Gastrocnemius medialis (tissue), 4 donors: ENCODE measurements around the gene NACA2. TPM values are rescaled to one million over a fixed set of nuclear protein-coding genes. Genes with fewer than 3 reads are reported as not detected.
"Not testable (repeated sequence)": the region's sequence is repeated elsewhere in the genome, so short reads cannot be mapped to it uniquely, and the experiment has no call there.

ENCODE experiments used
- ATAC-seq, 2 donors: fragments of 150-250 bp; one replicate each; pipeline ENCODE4 v1.9.1; 2016
- DNase-seq, 2 donors: peaks; one replicate each; pipeline ENCODE4 v3.0.0-alpha.2; 2019
- H3K27ac ChIP-seq, 4 donors: fragments of 200-600 bp; sonication (generic); 1 replicate in 1 of 4; 2 replicates in 3 of 4; pipeline ENCODE4 v1.5.1; 2016 to 2018; ENCODE audit warnings: mild to moderate bottlenecking in 2 of 4, moderate library complexity in 1 of 4
- H3K27me3 ChIP-seq, 3 donors: fragments of 200-600 bp; sonication (generic) in 2 of 3; 1 replicate in 1 of 3; 2 replicates in 2 of 3; pipeline versions ENCODE4 v1.5.1 to v1.6.0; 2016 to 2019; ENCODE audit warnings: mild to moderate bottlenecking in 1 of 3, moderate library complexity in 1 of 3
- H3K36me3 ChIP-seq, 2 donors: fragments of 200-600 bp; sonication (generic) in 1 of 2; one replicate each; pipeline ENCODE4 v1.5.1; 2017 to 2018
- H3K4me1 ChIP-seq, 2 donors: fragments of 200-600 bp; sonication (generic) in 1 of 2; one replicate each; pipeline ENCODE4 v1.5.1; 2016 to 2017; ENCODE audit warnings: mild to moderate bottlenecking in 2 of 2
- H3K4me3 ChIP-seq, 4 donors: fragments of 200-600 bp; sonication (generic) in 3 of 4; 1 replicate in 1 of 4; 2 replicates in 3 of 4; pipeline ENCODE4 v1.5.1; 2016 to 2019; ENCODE audit warnings: mild to moderate bottlenecking in 2 of 4
- H3K9me3 ChIP-seq, 3 donors: fragments of 200-600 bp; sonication (generic) in 2 of 3; 1 replicate in 1 of 3; 2 replicates in 2 of 3; pipeline ENCODE4 v1.5.1; 2016 to 2019
- POLR2A ChIP-seq, 2 donors: fragments of 450-650 bp; IDR thresholded peaks; one replicate each; pipeline ENCODE4 v1.6.1; 2017; ENCODE audit warnings: antibody characterized with exemption in 2 of 2, mild to moderate bottlenecking in 2 of 2, moderate library complexity in 2 of 2
- in situ Hi-C, 4 donors: fragments of 200-750 bp; cut with MboI; loops; one replicate each; pipeline versions ENCODE4 v1.15.0 to v1.8.0; 2017; ENCODE audit warnings: low sequenced_read_pairs in 4 of 4
- intact Hi-C: fragments of 100-400 bp; cut with DNase I; formaldehyde crosslinking; loops from one replicate; pipeline ENCODE4 v1.15.1; 2023; ENCODE audit warnings: low total_unique reads
- total RNA-seq, 4 donors: library from RNA; depleted of rRNA; stranded (reverse); fragments of >200 nt; gene quantifications; one replicate each; pipeline versions ENCODE4 v1.1.0 to v1.2.3, GENCODE V29; 2016
- TF ChIP-seq, protein P1 (sequence below), 5 experiments: fragments of 450-650 bp in 3 of 5; fragments of 200-600 bp in 2 of 5; sonication (generic) in 2 of 5; IDR thresholded peaks in 4 of 5; conservative IDR thresholded peaks in 1 of 5; 1 replicate in 4 of 5; 2 replicates in 1 of 5; pipeline ENCODE4 v1.5.1; 2016 to 2019; ENCODE audit warnings: antibody characterized with exemption in 5 of 5, mild to moderate bottlenecking in 3 of 5, moderate library complexity in 3 of 5

Gene NACA2
- total RNA-seq, 4 donors from 2014 or later, result not detected

DNA sequence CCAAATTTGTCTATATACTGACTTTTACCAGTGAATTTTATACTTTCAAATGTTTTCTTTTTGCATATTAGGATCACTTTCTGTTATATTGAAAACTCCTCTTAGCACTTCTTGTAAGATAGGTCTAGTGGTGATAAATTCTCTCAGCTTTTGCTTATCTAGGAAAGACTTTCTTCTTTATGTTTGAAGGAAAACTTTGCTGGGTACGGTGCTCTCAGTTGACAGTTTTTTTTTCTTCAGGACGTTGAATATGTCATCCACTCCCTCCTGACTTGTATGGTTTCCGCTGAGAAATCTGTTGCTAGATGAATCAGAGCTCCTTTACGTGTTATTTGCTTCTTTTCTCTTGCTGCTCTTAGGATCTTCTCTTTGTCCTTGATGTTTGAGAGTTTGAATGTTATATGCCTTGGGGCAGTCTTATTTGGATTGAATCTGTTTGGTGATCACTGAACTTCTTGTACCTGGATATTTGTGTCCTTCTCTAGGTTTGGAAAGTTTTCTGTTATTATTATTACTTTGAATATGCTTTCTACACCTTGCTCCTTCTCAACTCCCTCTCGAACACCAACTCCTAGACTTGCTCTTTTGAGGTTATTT, 44.0 kb upstream of the NACA2 start:
- in situ Hi-C loops, result loop anchor here in 1 of 4 donors (10.0 kb wide), 1 partner anchor 210 kb away; no protein-coding TSS in a partner anchor

DNA sequence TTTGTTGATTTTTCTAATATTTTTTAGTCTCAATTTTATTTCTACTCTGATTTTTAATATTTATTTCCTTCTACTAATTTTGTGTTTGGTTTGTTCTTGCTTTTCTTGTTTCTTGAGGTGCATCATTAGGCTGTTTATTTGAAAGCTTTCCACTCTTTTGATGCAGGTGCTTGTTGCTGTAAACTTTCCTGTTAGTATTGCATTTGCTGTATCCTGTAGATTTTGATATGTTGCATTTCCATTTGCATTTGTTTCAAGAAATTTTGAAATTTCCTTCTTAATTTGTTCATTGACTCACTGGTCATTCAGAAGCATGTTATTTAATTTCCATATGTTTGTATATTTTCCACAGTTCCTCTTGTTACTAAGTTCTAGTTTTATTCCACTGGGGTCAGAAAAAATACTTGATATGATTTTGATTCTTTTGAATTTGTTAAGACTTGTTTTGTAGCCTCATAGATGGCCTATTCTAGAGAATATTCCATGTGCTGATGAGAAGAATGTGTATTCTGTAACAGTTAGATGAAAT, 43.1 kb upstream of the NACA2 start:
- H3K27me3 ChIP-seq, result no peaks in the 10 kb centered on the region
- in situ Hi-C loops (loop anchor here in 1 of 4 donors (10.0 kb wide), 1 partner anchor 211 kb away; no protein-coding TSS in a partner anchor), intact Hi-C loops (no loop called here)
- DNase-seq (no peak), ATAC-seq (no peak)
- no peak overlapping the region for H3K27ac ChIP-seq
- H3K9me3 ChIP-seq, result peaks cover 0 to 5% (median 0%) of the 10 kb centered on the region in 3 donors
- H3K4me1 ChIP-seq, result no peaks in the 10 kb centered on the region
- TF ChIP-seq, protein P1, sequence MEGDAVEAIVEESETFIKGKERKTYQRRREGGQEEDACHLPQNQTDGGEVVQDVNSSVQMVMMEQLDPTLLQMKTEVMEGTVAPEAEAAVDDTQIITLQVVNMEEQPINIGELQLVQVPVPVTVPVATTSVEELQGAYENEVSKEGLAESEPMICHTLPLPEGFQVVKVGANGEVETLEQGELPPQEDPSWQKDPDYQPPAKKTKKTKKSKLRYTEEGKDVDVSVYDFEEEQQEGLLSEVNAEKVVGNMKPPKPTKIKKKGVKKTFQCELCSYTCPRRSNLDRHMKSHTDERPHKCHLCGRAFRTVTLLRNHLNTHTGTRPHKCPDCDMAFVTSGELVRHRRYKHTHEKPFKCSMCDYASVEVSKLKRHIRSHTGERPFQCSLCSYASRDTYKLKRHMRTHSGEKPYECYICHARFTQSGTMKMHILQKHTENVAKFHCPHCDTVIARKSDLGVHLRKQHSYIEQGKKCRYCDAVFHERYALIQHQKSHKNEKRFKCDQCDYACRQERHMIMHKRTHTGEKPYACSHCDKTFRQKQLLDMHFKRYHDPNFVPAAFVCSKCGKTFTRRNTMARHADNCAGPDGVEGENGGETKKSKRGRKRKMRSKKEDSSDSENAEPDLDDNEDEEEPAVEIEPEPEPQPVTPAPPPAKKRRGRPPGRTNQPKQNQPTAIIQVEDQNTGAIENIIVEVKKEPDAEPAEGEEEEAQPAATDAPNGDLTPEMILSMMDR (IDR thresholded peaks at IDR 0.05 in 4 of 5, conservative IDR thresholded peaks at IDR 0.05 in 1 of 5), result no peak
- TF ChIP-seq POLR2A (IDR thresholded peaks at IDR 0.05), result no peak
- H3K4me3 ChIP-seq, result no peak overlapping the region
- H3K36me3 ChIP-seq, result no peaks in the 10 kb centered on the region

More for the DNA sequence above, 44.0 kb upstream of the NACA2 start:
- Histone ChIP-seq H3K27me3 (no peaks in the 10 kb centered on the region), H3K36me3 (no peaks in the 10 kb centered on the region), H3K27ac (no peak overlapping the region), H3K4me1 (no peaks in the 10 kb centered on the region), H3K9me3 (peaks cover 0 to 5% (median 0%) of the 10 kb centered on the region in 3 donors), H3K4me3 (no peak overlapping the region)
- DNase-seq, result no peak
- ATAC-seq, result no peak
- intact Hi-C loops, result no loop called here
- no peak for TF ChIP-seq POLR2A (IDR thresholded peaks at IDR 0.05)
- TF ChIP-seq, protein P1 (IDR thresholded peaks at IDR 0.05 in 4 of 5, conservative IDR thresholded peaks at IDR 0.05 in 1 of 5), result no peak

DNA sequence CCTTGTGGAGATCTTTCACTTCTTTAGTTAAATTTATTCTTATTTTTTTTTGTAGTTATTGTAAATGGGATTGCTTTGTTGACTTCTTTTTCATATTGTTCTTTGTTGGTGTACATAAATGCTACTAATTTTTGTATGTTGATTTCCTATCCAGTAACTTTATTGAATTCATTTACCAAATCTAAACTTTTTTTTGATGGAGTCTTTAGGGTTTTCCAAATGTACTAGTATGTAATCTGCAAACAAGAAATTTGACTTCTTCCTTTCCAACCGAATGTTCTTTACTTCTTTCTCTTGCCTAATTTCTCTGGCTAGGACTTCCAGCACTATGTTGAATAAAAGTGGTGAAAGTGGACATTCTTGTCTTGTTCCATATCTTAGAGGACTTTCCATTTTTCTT, 41.8 kb upstream of the NACA2 start:
- in situ Hi-C loops, result loop anchor here in 1 of 4 donors (10.0 kb wide), 1 partner anchor 212 kb away; no protein-coding TSS in a partner anchor
- intact Hi-C loops, result no loop called here

DNA sequence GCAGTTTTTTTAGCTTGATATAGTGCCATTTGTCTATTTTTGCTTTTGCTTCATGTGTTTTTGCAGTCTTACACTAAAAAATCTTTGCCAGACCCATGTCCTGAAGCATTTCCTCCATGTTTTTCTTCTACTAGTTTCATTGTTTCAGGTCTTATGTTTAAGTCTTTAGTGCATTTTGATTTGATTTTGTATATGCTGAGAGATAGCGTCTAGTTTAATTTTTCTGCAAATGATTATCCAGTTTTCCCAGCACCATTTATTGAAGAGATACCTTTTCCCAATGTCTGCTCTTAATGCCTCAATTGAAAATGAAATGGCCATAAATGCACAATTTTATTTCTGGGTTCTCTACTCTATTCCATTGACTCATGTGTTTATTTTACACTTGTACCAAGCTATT, 40.8 kb upstream of the NACA2 start:
- no peak for ATAC-seq

More for the DNA sequence above, 41.8 kb upstream of the NACA2 start:
- TF ChIP-seq, protein P1 (IDR thresholded peaks at IDR 0.05 in 4 of 5, conservative IDR thresholded peaks at IDR 0.05 in 1 of 5), result no peak
- no peak for TF ChIP-seq POLR2A (IDR thresholded peaks at IDR 0.05)
- ATAC-seq (no peak), DNase-seq (no peak)
- Histone ChIP-seq H3K27me3 (no peaks in the 10 kb centered on the region), H3K9me3 (peaks cover 0 to 5% (median 0%) of the 10 kb centered on the region in 3 donors), H3K4me1 (no peaks in the 10 kb centered on the region), H3K4me3 (no peak overlapping the region), H3K27ac (no peak overlapping the region), H3K36me3 (no peaks in the 10 kb centered on the region)

DNA sequence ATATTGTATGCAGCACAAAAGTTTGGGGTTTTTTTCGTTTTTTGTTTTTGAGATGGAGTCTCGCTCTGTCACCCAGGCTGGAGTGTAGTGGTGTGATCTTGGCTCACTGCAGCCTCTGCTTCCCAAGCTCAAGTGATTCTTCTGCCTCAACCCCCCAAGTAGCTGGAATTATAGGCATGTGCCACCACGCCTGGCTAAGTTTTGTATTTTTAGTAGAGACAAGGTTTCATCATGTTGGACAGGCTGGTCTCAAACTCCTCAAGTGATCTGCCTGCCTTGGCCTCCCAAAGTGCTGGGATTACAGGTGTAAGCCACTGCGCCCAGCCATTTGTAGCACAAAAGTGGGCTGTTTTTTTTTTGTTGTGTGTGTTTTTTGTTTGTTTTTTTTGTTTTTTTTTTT, 37.1 kb upstream of the NACA2 start:
- intact Hi-C loops, H3K27me3 ChIP-seq, H3K4me3 ChIP-seq, H3K27ac ChIP-seq, H3K4me1 ChIP-seq, H3K36me3 ChIP-seq, DNase-seq, ATAC-seq, in situ Hi-C loops, H3K9me3 ChIP-seq: not testable (repeated sequence)

More for the DNA sequence above, 40.8 kb upstream of the NACA2 start:
- peaks cover 0 to 5% (median 0%) of the 10 kb centered on the region in 3 donors for H3K9me3 ChIP-seq
- intact Hi-C loops (no loop called here), in situ Hi-C loops (loop anchor here in 1 of 4 donors (10.0 kb wide), 1 partner anchor 213 kb away; no protein-coding TSS in a partner anchor)
- H3K36me3 ChIP-seq, result no peaks in the 10 kb centered on the region
- H3K4me1 ChIP-seq, result no peaks in the 10 kb centered on the region
- no peaks in the 10 kb centered on the region for H3K27me3 ChIP-seq
- H3K27ac ChIP-seq, result no peak overlapping the region
- DNase-seq, result no peak
- no peak overlapping the region for H3K4me3 ChIP-seq
- TF ChIP-seq, protein P1 (IDR thresholded peaks at IDR 0.05 in 4 of 5, conservative IDR thresholded peaks at IDR 0.05 in 1 of 5), result no peak
- TF ChIP-seq POLR2A (IDR thresholded peaks at IDR 0.05), result no peak
